HG03196 (cell line): ENCODE measurements around the gene CXCL1.

ENCODE experiments used
- ATAC-seq: cut with Tn5 transposase; IDR thresholded peaks from one replicate; pipeline ENCODE4 v1.9.1; 2021; ENCODE audit not compliant: unreplicated experiment

CXCL1 gene

DNA sequence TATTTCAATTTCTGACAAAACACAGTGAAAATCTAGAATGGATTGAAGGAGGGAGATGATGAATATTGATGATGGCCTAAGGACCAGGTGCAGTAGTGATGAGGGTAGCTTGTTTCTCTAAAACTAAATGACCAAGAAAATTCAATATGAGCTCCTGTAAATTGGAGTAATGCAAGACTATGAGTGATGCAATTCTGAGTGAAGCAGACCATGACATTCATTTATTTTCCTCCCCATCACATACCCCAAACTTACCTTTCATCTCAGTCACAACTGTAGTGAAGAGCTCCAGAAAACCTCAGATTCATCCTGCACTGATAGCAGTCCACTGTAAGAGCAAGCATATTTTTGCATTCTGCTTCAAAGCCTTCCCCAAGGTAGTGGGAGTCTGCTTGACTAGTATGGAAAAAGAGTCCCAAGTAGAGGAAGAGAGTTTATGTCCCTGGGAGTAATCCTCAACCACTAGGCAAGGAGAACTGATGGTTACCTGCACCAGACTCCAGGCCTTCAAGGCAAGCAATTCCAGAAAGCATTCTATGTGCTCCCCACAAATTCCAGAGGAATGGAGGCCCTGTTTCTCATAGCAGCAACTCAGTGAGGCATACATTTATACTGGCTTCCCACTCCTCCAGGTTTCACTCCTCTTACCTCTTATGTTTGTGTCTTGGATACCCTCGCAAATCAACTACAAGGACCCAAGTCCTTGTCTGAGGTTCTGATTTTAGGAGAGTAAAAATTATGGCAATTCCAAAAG, 47.2 kb downstream of the CXCL1 start:
- ATAC-seq, result no peak

DNA sequence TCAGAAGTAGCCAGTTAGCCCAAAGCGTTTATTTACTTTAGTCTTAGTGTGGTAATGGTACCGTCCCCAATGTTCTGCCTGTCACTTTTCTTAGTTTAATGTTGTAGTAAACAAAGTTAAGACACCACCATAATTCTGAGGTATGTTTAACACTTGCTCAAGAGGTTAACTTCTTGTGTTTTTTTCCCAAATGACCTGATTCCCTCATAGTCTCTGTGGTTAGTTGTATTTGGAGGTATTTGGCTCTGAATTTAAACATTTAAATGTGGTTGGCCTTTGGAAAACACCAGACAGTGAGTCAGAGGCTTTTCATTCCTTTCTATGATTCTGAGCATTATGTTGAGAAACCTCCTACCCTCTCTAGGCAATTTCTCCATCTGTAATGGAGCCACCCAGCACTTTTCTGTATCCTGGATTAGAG, 47.9 kb downstream of the CXCL1 start:
- ATAC-seq, result no peak

DNA sequence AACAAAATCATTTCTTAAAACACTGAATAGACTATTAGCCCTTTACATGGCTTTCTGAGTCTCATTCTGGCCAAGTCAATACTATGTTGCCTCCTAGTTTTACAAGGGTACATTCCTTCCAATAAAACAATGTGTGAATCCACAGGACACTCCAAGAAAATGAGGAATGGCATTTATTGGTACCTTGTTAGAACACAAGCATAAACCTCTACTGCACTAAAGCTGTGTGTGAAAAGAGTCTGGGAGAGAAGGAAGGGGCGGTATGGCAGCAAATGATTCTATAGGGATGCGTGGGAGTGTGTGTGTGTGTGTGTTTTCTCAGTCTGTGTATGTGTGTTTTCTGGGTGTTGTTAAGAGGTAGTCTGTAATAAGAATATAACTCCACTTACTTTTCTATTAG, 48.9 kb downstream of the CXCL1 start:
- no peak for ATAC-seq

DNA sequence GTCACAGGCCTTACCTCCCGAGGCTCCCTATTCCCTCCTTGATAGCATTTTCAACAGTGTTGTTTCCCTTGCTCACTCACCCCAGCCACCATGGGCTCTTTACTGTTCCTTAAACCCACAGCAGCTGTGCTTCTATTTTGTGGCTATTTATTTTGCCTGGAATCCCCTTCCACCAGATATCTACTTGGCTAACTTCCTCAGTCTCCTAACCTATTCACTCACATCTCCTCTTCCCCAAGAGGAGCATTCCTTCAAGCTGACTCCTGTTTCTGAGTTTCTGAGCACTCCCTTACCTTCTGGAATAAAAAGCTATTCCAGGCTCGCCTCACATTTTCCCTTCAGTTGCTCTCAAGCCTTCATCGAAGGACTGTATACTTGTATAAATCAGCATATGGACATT, 50.5 kb downstream of the CXCL1 start:
- no peak for ATAC-seq
